CD14-positive monocyte (primary cell): ENCODE measurements around the gene ATP5PD. TPM values are rescaled to one million over a fixed set of nuclear protein-coding genes. Genes with fewer than 3 reads are reported as not detected.

Source experiments
- DNase-seq, 3 donors: peaks; one replicate each; pipeline ENCODE4 v3.0.0-alpha.2; 2011 to 2022
- H2AFZ ChIP-seq: 2 replicates; pipeline ENCODE4 v1.6.0; 2012; ENCODE audit warnings: mild to moderate bottlenecking, low read depth, low read length, inconsistent platforms; ENCODE audit not compliant: insufficient read depth, poor library complexity, severe bottlenecking
- H3K27ac ChIP-seq, 2 donors: 1 replicate in 1 of 2; 2 replicates in 1 of 2; pipeline ENCODE4 v1.5.1; 2012 to 2013; ENCODE audit warnings: low read length in 2 of 2, control low read depth in 1 of 2, inconsistent platforms in 1 of 2, low read depth in 1 of 2, mild to moderate bottlenecking in 1 of 2
- H3K27me3 ChIP-seq, 2 donors: one replicate each; pipeline versions ENCODE4 v1.6.0 to v1.6.1; 2011 to 2013; ENCODE audit warnings: low read length in 2 of 2; ENCODE audit not compliant: control insufficient read depth in 2 of 2, insufficient read depth in 2 of 2
- H3K36me3 ChIP-seq, 2 donors: replicated peaks in 1 of 2; 1 replicate in 1 of 2; 2 replicates in 1 of 2; pipeline versions ENCODE4 v1.5.1 to v1.6.1; 2012 to 2013; ENCODE audit warnings: low read length in 2 of 2, control low read depth in 1 of 2, inconsistent platforms in 1 of 2, mild to moderate bottlenecking in 1 of 2; ENCODE audit not compliant: insufficient read depth in 2 of 2, control insufficient read depth in 1 of 2
- H3K4me1 ChIP-seq, 2 donors: 1 replicate in 1 of 2; 2 replicates in 1 of 2; pipeline versions ENCODE4 v1.5.1 to v1.6.1; 2012 to 2013; ENCODE audit warnings: low read length in 2 of 2, control low read depth in 1 of 2, inconsistent platforms in 1 of 2, mild to moderate bottlenecking in 1 of 2, moderate library complexity in 1 of 2; ENCODE audit not compliant: insufficient read depth in 2 of 2, control insufficient read depth in 1 of 2
- H3K4me2 ChIP-seq: replicated peaks from 2 replicates; pipeline ENCODE3; 2012; ENCODE audit warnings: low read length, moderate library complexity, mild to moderate bottlenecking; ENCODE audit not compliant: poor library complexity, severe bottlenecking; ENCODE audit errors: extremely low read depth
- H3K4me3 ChIP-seq, 3 experiments: fragments of 200-600 bp in 1 of 3; sonication (generic) in 1 of 3; replicated peaks in 1 of 3; 1 replicate in 2 of 3; 2 replicates in 1 of 3; pipeline ENCODE4 v1.5.1; 2011 to 2013; ENCODE audit warnings: low read length in 3 of 3, mild to moderate bottlenecking in 3 of 3, control low read depth in 2 of 3, low read depth in 2 of 3, inconsistent platforms in 1 of 3, moderate library complexity in 1 of 3
- H3K79me2 ChIP-seq: 2 replicates; pipeline ENCODE4 v1.6.0; 2012; ENCODE audit warnings: mild to moderate bottlenecking, control low read depth, inconsistent platforms, low read length, moderate library complexity; ENCODE audit not compliant: insufficient read depth
- H3K9ac ChIP-seq: 2 replicates; pipeline ENCODE4 v1.6.0; 2017; ENCODE audit warnings: low read length, mild to moderate bottlenecking; ENCODE audit not compliant: insufficient read depth, poor library complexity, severe bottlenecking
- H3K9me3 ChIP-seq, 2 donors: replicated peaks in 1 of 2; 1 replicate in 1 of 2; 2 replicates in 1 of 2; pipeline versions ENCODE4 v1.5.1 to v1.6.1; 2012 to 2013; ENCODE audit warnings: low read length in 2 of 2, control low read depth in 1 of 2; ENCODE audit not compliant: control insufficient read depth in 1 of 2, insufficient read depth in 1 of 2
- H4K20me1 ChIP-seq: 2 replicates; pipeline ENCODE4 v1.6.0; 2012; ENCODE audit warnings: mild to moderate bottlenecking, low read length, control low read depth, moderate library complexity; ENCODE audit not compliant: insufficient read depth
- H3K27ac Mint-ChIP-seq, 7 donors: one replicate each; pipeline ENCODE4 v1.8.0; 2020; ENCODE audit warnings: mild to moderate bottlenecking in 7 of 7, mixed read lengths in 7 of 7, moderate library complexity in 6 of 7, inconsistent platforms in 2 of 7
- H3K27me3 Mint-ChIP-seq, 3 donors: one replicate each; pipeline ENCODE4 v1.8.0; 2021 to 2022; ENCODE audit warnings: low read depth in 3 of 3, mild to moderate bottlenecking in 3 of 3, mixed read lengths in 3 of 3, moderate library complexity in 3 of 3, inconsistent platforms in 1 of 3
- H3K36me3 Mint-ChIP-seq, 2 donors: one replicate each; pipeline ENCODE4 v1.8.0; 2020; ENCODE audit warnings: mixed read lengths in 2 of 2, inconsistent platforms in 1 of 2, mild to moderate bottlenecking in 1 of 2
- H3K4me1 Mint-ChIP-seq: one replicate; pipeline ENCODE4 v1.8.0; 2020; ENCODE audit warnings: mild to moderate bottlenecking, mixed read lengths
- H3K4me3 Mint-ChIP-seq, 2 donors: one replicate each; pipeline ENCODE4 v1.8.0; 2020; ENCODE audit warnings: mild to moderate bottlenecking in 2 of 2, mixed read lengths in 2 of 2, moderate library complexity in 1 of 2
- H3K9me3 Mint-ChIP-seq, 7 donors: one replicate each; pipeline ENCODE4 v1.8.0; 2020 to 2022; ENCODE audit warnings: mixed read lengths in 7 of 7, mild to moderate bottlenecking in 6 of 7, moderate library complexity in 6 of 7, inconsistent platforms in 2 of 7
- WGBS: methylation state at CpG from one replicate; pipeline ENCODE4 v1.1.5; 2013; ENCODE audit warnings: missing lambda C conversion rate; ENCODE audit not compliant: insufficient coverage; 5-methylcytosine and 5-hydroxymethylcytosine counted together
- intact Hi-C, 2 donors: fragments of 100-400 bp; cut with micrococcal nuclease; formaldehyde crosslinking; loops; one replicate each; pipeline versions ENCODE4 v1.15.0 to v1.15.1; 2023
- polyA plus RNA-seq, 3 donors: library from polyadenylated mRNA; depleted of rRNA in 1 of 3; unstranded in 2 of 3; stranded (reverse) in 1 of 3; fragments of 300-500 nt in 2 of 3; fragments of >200 nt in 1 of 3; fragmentation: Illumina TruSeq in 2 of 3; gene quantifications; 1 replicate in 2 of 3; 2 replicates in 1 of 3; pipeline ENCODE4 v1.2.3, GENCODE V29; 2012 to 2021
- TF ChIP-seq, protein P1 (sequence below): fragments of 200-600 bp; IDR thresholded peaks from one replicate; pipeline ENCODE4 v1.8.0; 2022; ENCODE audit warnings: antibody characterized with exemption, mild to moderate bottlenecking

Gene ATP5PD
- polyA plus RNA-seq, 3 donors, result 139 to 451 (median 437) TPM

DNA sequence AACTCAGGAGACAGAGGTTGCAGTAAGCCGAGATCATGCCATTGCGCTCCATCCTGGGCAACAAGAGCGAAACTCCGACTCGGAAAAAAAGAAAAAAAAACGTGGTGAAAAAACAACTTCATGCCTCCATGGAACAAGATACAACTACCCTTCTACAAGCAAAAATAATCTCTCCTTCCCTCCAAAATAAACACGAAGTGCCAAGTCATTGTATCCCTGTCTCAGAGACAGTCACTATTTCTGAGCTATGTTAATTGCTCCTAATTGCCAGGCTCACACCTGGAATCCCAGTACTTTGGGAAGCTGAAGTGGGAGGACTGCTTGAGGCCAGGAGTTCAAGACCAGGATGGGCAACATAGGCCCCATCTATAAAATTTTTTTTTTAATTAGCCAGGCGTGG lies 22.0 kb upstream of the ATP5PD start:
- Mint-ChIP-seq H3K4me3 (no peak overlapping the region), H3K9me3 (no peaks in the 10 kb centered on the region), H3K27me3 (peaks cover 0 to 3% (median 1%) of the 10 kb centered on the region in 3 donors), H3K36me3 (peaks cover 14 to 17% of the 10 kb centered on the region in 2 donors), H3K27ac (no peak overlapping the region), H3K4me1 (peaks cover 12% of the 10 kb centered on the region)
- DNase-seq, result no peak
- no peak overlapping the region for H2AFZ ChIP-seq
- no peaks in the 10 kb centered on the region for H3K27me3 ChIP-seq
- TF ChIP-seq, protein P1, sequence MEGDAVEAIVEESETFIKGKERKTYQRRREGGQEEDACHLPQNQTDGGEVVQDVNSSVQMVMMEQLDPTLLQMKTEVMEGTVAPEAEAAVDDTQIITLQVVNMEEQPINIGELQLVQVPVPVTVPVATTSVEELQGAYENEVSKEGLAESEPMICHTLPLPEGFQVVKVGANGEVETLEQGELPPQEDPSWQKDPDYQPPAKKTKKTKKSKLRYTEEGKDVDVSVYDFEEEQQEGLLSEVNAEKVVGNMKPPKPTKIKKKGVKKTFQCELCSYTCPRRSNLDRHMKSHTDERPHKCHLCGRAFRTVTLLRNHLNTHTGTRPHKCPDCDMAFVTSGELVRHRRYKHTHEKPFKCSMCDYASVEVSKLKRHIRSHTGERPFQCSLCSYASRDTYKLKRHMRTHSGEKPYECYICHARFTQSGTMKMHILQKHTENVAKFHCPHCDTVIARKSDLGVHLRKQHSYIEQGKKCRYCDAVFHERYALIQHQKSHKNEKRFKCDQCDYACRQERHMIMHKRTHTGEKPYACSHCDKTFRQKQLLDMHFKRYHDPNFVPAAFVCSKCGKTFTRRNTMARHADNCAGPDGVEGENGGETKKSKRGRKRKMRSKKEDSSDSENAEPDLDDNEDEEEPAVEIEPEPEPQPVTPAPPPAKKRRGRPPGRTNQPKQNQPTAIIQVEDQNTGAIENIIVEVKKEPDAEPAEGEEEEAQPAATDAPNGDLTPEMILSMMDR, result no peak
- no peak overlapping the region for H3K4me2 ChIP-seq
- H3K36me3 ChIP-seq, result peaks cover 12 to 16% of the 10 kb centered on the region in 2 donors
- WGBS, result 100% methylated on average over 6 of the region's 8 CpGs
- no peak overlapping the region for H3K27ac ChIP-seq
- intact Hi-C loops, result no loop called here
- H3K4me1 ChIP-seq, result peaks cover 7 to 9% of the 10 kb centered on the region in 2 donors
- no peak overlapping the region for H3K4me3 ChIP-seq
- no peaks in the 10 kb centered on the region for H3K9me3 ChIP-seq
- no peaks in the 10 kb centered on the region for H4K20me1 ChIP-seq
- H3K79me2 ChIP-seq, result no peaks in the 10 kb centered on the region
- no peak overlapping the region for H3K9ac ChIP-seq

DNA sequence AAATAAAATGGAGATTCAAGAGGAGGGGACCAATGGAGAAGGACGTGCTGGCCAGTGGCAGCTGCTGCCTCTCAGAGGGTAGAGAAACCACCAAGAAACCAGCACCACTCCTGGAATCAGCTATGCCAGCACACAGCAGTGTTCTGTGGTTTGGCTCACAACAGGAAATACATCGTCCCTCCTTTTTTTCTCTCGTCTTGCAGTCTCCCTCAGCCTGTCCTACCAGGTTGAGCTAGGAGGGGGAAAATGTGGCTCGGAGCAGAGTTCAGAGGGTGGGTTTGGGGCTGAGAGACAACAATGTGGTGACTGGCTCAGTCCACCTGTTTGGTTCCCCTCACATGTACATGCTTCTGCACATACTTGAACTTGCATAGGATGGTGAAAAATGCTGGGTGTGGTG lies 21.1 kb upstream of the ATP5PD start:
- no peaks in the 10 kb centered on the region for H3K79me2 ChIP-seq
- Mint-ChIP-seq H3K27ac (peak overlapping the region in 1 of 7 donors; percentile 37), H3K4me3 (no peak overlapping the region), H3K27me3 (peaks cover 0 to 3% (median 1%) of the 10 kb centered on the region in 3 donors), H3K4me1 (peaks cover 12% of the 10 kb centered on the region), H3K36me3 (peaks cover 23 to 26% of the 10 kb centered on the region in 2 donors), H3K9me3 (no peaks in the 10 kb centered on the region)
- TF ChIP-seq, protein P1, result no peak
- no peak overlapping the region for H2AFZ ChIP-seq
- no peak overlapping the region for H3K4me2 ChIP-seq
- no CpG with 5 or more reads among the region's 4 CpGs for WGBS
- H3K36me3 ChIP-seq, result peaks cover 21 to 25% of the 10 kb centered on the region in 2 donors
- H3K4me1 ChIP-seq, result peaks cover 7 to 9% of the 10 kb centered on the region in 2 donors
- no peaks in the 10 kb centered on the region for H4K20me1 ChIP-seq
- no peaks in the 10 kb centered on the region for H3K9me3 ChIP-seq
- H3K9ac ChIP-seq, result no peak overlapping the region
- DNase-seq, result no peak
- no peak overlapping the region for H3K4me3 ChIP-seq
- H3K27ac ChIP-seq, result no peak overlapping the region
- H3K27me3 ChIP-seq, result no peaks in the 10 kb centered on the region
- intact Hi-C loops, result no loop called here
